Suppressor macrophage treated with lipopolysaccharide for 4 hours (primary cell): ENCODE results near the gene EDC4.
"Not testable (repeated sequence)": the region's sequence is repeated elsewhere in the genome, so short reads cannot be mapped to it uniquely, and the experiment has no call there.

ENCODE experiments used
- DNase-seq: peaks from one replicate; pipeline ENCODE4 v3.0.0-alpha.2; 2020

Gene EDC4

GRCh38 chr16:67880584-67880983 is 7.7 kb downstream of the EDC4 start:
- DNase-seq: no peak

DNA sequence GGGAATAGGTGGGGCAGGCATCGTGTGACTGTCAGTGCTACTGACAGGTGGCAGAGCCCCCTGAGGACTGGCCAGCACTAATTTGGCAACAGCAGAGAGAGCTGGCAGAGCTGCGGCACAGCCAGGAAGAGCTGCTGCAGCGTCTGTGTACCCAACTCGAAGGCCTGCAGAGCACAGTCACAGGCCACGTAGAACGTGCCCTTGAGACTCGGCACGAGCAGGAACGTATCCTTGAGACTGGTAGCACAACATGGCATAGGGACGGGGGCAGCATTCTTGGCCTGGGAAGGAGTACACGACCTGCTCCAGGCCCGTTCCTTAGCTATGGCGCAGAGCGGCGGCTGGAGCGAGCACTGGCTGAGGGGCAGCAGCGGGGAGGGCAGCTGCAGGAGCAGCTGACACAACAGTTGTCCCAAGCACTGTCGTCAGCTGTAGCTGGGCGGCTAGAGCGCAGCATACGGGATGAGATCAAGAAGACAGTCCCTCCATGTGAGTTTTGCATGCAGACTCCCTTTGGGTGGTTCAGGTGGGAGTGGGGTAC is 8.8 kb downstream of the EDC4 start:
- DNase-seq: no peak

- no peak for DNase-seq
Observed at GRCh38 chr16:67882374-67883145, 9.7 kb downstream of the EDC4 start.

- DNase-seq: no peak
Observed at GRCh38 chr16:67883146-67883871, 10.5 kb downstream of the EDC4 start.

DNA sequence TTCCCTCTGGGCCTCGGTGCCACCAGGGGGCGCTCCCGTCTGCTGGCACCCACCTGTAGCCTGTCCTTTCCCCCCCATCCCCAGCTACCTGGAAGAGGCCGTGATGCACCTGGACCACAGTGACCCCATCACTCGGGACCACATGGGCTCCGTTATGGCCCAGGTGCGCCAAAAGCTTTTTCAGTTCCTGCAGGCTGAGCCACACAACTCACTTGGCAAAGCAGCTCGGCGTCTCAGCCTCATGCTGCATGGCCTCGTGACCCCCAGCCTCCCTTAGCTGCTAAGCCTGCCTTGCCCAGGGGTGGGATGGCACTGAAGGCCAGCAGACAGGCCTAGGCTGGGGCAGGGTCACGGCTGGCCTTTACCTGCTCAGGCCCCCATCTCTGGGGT is 11.0 kb downstream of the EDC4 start:
- DNase-seq: peak; percentile 58

- DNase-seq: no peak
Observed at GRCh38 chr16:67884684-67885083, 11.8 kb downstream of the EDC4 start, which contains the start of gene NRN1L. Gene NRN1L, plus strand, starts transcription at chr16:67884885. Its CDS starts 19 bp downstream, at chr16:67884904.

GRCh38 chr16:67885545-67885944 is 12.7 kb downstream of the EDC4 start:
- DNase-seq: no peak

- DNase-seq: no peak
Observed at GRCh38 chr16:67885976-67886375, 13.1 kb downstream of the EDC4 start.

- DNase-seq: no peak
Observed at GRCh38 chr16:67886387-67886786, 13.5 kb downstream of the EDC4 start.

DNA sequence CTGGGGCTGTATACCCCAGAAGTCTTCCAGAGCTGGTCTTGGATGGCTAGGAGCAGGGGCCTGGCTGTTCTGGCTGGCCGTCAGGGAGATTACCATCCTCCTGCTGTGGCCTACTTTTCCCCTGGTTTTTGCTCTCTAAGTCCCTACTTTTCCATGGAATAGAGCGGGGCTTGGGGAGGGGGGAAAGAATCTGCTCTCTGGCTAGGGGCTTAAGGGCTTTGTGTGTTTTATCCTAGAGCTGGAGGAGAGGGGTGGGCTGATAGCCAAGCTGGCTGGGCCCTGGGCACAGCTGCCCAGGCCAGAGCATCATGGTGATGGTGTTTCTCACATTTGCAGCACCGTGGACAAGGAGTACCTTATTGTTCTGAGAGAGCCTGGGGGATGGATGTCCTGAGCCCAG is 15.5 kb downstream of the EDC4 start:
- DNase-seq: no peak

- DNase-seq: no peak
Observed at GRCh38 chr16:67892375-67892774, 19.5 kb downstream of the EDC4 start.

DNA sequence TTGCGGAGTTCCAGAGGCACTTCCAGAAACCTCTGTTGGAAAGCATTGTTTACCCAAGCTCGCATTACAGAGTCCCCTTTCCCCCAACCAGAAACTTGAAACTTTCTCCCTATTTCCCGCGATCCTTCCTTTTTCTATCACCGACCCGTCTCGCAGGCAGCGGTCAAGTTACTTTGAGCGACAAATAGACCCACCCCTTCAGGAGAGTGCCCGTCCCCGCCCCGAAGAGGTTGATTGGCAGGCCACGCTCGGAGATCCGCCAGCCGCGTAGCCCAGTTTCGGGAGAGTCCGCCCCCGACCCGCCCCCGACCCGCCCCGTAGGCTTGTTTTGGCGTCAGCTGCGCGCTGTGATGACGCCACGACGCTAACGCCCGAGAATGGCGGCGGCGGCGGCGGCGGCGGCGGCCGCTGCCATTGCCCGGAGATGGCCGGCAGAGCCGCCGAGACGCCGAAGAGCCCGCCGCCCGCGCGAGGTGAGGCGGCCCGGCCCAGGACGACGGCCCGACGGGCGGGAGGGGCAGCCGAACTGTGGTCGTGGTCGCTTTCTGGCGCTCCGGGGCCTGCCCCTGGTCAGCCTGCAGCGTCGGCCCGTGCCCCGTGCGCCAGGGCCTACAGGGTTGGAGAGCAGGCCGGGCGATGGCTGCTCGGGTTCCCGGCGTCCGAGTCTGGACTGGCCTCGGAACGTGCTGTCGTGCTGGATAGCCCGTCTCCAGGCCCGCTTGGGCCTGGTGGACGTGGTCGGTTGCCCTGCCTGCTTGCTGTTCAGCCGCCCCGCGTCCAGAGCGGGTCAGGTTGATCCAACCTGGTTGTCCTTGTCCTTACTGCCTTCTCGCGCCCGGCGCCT is 20.3 kb downstream of the EDC4 start, which contains the start of gene PSKH1:
Gene PSKH1 (plus strand): TSS at position 356 of the 844 bp plus-strand sequence. CDS start 15,496 bp downstream, outside the sequence.
- DNase-seq: peak; percentile 98

DNA sequence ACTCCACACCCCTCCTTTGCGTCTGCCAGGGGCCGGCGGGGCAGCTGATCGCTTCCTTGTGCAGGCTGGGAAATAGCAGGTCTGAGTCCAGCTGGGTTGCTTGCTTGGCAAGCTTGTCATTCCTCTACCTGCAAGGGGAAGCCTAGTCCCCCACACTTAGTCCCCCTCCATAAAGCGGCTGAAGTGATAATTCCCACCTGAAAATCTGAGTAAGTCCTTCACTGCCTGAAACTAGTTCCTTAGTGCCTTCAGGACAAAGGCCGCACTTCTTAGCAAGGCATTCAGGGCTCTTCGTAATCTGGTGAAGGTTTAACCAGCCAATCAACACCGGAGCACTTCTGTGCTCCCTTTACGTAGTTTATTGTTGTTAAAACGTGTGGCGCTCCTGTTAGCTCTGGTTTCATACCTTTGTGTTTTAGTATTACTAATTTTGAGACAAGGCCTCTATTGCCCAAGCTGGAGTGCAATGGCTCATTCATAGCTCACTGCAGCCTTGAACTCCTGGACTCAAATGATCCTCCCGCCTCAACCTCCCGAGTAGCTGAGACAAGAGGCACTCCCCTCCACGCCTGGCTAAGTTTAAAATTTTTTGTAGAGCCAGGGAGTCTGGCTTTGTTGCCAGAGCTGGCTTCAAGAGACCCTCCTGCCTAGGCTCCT is 21.0 kb downstream of the EDC4 start:
- DNase-seq: no peak

DNA sequence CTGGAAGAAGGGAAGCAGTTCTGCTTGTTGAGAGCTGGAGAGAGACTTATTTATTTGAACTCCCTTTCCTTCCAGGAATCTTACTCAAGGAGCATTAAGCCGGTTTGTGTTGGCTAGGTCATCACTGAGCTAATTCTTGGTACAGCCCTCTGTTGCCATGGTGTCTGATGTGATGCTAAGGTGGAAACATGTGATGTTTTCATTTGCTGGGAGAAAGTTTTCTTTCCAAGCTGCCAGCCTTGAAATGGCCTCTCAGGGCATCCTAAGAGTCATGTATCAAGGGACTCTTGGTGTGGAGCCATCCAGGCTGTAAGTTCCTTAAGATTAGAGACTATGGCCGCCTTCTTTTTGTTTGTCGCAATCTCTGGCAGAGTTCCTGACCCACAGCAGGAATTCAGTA is 24.4 kb downstream of the EDC4 start:
- no peak for DNase-seq

DNA sequence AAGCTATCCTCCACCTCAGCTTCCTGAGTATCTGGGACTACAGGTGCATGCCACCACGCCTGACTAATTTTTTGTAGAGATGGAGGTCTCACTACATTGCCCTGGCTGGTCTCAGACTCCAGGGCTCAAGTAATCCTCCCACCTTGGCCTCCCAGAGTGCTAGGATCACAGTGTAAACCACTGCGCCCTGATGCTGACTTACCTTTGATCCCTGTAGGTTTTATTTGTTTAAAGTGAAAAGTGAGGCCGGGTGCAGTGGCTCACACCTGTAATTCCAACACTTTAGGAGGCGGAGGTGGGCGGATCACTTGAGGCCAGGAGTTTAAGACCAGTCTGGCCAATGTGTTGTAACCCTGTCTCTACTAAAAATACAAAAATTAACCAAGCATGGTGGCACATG is 28.9 kb downstream of the EDC4 start:
- DNase-seq: no peak

GRCh38 chr16:67902831-67903230 is 30.0 kb downstream of the EDC4 start:
- no peak for DNase-seq

DNA sequence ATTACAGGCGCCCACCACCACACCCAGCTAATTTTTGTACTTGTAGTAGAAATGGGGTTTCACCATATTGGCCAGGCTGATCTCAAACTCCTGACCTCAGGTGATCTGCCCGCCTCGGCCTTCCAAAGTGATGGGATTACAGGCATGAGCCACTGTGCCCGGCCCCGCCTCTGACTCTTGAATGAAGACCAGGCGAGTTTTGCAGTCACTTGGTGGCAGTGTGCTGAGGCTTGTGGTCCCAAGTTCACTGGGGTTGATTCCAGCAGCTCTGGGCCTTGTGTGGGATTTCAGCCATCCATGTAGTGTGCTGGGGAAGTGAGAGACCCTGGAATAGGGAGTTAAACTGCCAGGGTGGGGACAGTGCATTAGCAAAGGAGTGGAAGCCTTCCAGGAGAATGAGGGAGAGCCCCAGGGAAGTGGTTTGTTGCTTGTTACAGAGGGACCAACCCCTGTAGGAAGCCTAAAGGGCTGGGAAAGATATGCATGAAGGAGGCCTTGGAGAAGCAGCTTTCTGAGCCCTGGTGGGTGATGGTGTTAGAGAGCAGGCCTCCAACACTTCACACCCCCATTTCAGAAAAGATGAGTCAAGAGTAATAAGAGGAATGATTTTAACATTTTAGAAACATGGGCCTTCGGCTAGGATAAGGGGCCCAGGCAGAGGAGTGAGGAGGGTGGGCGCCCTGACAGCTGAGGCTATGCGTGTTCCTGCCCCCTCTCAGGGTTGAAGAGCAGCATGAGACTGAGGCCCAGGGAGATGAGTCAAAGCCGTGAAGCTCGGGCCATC is 34.7 kb downstream of the EDC4 start:
- no peak for DNase-seq

DNA sequence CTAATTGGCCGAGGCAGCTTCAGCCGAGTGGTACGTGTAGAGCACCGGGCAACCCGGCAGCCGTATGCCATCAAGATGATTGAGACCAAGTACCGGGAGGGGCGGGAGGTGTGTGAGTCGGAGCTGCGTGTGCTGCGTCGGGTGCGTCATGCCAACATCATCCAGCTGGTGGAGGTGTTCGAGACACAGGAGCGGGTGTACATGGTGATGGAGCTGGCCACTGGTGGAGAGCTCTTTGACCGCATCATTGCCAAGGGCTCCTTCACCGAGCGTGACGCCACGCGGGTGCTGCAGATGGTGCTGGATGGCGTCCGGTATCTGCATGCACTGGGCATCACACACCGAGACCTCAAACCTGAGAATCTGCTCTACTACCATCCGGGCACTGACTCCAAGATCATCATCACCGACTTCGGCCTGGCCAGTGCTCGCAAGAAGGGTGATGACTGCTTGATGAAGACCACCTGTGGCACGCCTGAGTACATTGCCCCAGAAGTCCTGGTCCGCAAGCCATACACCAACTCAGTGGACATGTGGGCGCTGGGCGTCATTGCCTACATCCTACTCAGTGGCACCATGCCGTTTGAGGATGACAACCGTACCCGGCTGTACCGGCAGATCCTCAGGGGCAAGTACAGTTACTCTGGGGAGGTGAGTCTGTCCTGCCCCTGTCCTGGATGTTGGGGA is 36.3 kb downstream of the EDC4 start:
- DNase-seq: no peak

GRCh38 chr16:67910158-67910557 is 37.3 kb downstream of the EDC4 start:
- DNase-seq: no peak

GRCh38 chr16:67914758-67915495 is 42.1 kb downstream of the EDC4 start:
- DNase-seq: no peak

- not testable (repeated sequence) for DNase-seq
Observed at GRCh38 chr16:67915496-67915769, 42.6 kb downstream of the EDC4 start.
